T follicular helper cell (primary cell): ENCODE data around the gene VSX2.

ENCODE experiments used
- DNase-seq: peaks from one replicate; pipeline ENCODE4 v3.0.0-alpha.2; 2020; ENCODE audit warnings: low read depth
- total RNA-seq, 2 experiments: gene quantifications; one replicate each; lab custom pipeline; 2026; lab: John Stamatoyannopoulos, UW

Gene VSX2
- total RNA-seq: 0 reads per million in 2 experiments

GRCh38 chr14:74238974-74239847, at the start of gene VSX2:
Gene VSX2 (plus strand): TSS chr14:74239449. CDS start chr14:74239562, 113 bp downstream.
- no peak for DNase-seq

- DNase-seq: no peak
Observed at GRCh38 chr14:74190927-74191575, 48.2 kb upstream of the VSX2 start.

DNA sequence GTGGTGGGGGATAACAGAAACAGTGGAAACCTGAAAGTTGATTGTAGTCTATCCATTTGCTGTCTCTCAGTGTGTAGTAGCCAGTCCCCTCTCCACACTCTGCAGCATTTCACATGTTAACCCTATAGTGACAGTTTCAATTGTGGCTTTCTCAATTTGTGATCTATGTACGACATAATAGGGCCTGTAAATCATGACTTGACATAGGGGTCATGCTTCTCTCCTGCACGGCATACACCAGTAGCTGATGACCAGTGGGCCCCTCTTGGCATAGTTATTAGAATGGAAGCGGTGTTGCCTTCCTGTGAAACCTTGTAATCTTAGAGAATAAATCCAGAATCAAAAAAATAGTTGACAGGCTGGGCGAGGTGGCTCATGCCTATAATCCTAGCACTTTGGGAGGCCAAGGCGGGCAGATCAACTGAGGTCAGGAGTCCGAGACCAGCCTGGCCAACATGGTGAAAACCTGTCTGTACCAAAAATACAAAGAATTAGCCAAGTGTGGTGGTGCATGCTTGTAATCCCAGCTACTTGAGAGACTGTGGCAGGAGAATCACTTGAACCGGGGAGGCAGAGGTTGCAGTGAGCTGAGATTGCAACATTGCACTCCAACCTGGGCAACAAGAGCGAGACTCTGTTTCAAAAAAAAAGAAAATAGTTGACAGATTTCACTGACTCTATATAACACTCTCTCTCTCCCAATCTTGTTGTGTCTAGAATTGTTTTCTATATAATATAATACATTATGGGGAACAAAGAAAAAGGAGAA, 44.6 kb upstream of the VSX2 start:
- DNase-seq: no peak

DNA sequence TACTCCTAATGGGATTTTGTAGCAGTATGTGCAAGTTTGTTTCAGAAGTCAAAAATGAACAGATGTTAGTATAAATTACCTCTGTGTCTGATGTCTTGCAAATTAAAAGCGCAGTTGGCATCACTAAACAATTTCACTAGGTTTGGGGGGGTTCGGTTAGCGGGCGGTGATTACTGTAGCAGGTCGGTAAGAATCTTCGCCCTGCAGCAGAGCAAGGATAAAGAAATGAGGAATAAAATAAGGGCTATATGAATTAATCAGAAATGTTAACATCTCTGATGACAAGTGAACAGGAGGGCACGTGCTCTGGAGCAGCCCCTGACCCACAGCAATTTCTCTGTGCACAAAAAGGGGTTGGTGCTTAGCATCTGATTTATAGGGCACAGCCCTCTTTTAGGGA, 43.6 kb upstream of the VSX2 start:
- DNase-seq: no peak

- no peak for DNase-seq
Observed at GRCh38 chr14:74198441-74199234, 40.6 kb upstream of the VSX2 start.

DNA sequence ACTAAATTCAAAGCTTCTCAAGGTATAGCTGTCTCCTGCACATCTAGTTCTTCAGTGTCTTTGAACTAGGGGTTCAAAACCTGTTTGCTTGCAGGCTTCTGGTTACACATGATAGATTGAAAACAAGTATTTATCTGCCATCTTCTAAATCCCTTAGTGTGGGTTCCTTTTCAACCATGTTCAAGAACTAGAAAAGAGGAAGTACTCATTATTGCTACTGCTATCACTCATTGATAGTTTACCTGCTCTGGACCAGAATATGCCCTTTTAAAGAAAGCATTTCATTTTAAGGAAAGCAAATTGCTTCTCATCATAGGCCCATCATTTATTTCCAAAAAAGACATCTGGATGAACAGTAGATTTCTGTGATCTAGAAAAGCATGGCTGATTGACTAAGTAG, 37.1 kb upstream of the VSX2 start:
- no peak for DNase-seq

- no peak for DNase-seq
Observed at GRCh38 chr14:74203639-74204038, 35.6 kb upstream of the VSX2 start.

GRCh38 chr14:74204491-74204890, 34.8 kb upstream of the VSX2 start:
- DNase-seq: no peak

GRCh38 chr14:74205882-74206281, 33.4 kb upstream of the VSX2 start:
- no peak for DNase-seq

GRCh38 chr14:74207943-74208342, 31.3 kb upstream of the VSX2 start:
- no peak for DNase-seq

GRCh38 chr14:74208642-74209041, 30.6 kb upstream of the VSX2 start:
- DNase-seq: no peak

DNA sequence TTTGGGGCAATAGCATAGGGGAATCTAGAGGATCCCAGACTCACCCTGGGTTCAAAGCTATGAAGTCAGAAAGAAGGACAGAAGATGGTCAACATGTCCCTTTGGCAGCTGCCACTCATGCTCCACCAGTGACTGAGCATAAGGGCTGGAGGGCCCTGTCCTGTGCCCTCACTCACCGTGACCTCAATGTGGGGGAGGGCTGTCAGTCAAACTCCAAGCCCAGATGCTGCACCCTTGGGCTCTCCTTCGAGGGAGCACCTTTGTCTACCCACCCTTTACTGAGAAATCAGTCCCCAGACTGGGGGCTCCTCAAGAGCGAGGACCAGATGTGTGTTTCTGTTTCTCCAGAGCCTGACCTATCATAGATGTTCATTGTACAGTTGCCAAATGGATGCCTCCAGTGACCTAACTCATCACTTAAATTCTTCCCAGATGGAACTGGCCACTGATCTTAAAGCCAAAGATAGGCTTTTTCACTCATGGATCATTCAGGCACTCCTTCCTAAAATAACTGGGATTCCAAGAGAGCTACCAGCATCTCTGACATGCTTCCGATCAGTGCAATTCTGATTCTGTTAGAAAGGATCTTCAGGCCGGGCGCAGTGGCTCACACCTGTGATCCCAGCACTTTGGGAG, 27.2 kb upstream of the VSX2 start:
- no peak for DNase-seq

DNA sequence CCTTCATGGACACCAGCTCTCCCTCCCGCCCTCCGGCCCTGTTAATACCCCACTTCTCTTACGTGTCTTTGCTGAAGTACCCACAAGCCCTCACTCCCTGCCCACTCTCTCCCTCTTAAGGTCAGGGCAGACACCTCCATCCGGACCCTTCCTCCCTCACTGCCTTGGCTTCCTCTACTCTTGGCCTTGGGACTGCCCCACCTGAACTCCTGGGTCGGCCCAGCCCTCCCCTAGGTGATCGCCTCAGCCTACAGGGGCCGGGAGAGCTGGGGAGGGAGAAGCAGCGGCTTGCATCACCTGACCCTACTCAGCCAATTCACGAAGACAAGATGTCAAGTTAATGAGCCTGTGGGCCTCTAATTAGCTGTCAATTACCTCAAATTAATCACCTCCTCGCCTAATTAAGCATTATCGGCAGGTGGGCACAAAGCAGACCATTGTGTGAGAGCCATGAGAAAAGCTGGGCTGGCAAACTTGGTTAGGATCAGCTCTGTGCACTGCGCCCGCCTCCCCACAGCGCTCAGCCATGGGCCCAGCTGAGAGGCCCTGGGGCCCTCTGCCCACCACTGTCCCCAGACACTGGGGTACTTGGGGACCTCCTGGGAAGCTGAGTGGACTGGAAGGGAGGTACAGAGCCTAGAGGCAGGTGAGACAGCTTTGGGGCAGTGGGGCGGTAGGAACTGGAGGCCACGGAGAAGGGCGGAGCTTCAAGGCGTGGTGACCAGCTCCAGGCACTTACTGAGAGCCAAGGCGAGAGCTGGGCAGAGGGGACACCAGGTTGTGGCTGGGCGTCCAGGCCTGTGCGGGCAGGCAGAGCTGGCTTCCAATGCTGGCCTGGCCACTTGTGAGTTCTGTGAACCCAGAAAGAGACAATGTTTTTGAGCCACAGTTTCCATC, 25.1 kb upstream of the VSX2 start:
- DNase-seq: no peak

- DNase-seq: no peak
Observed at GRCh38 chr14:74216671-74217070, 22.6 kb upstream of the VSX2 start.

DNA sequence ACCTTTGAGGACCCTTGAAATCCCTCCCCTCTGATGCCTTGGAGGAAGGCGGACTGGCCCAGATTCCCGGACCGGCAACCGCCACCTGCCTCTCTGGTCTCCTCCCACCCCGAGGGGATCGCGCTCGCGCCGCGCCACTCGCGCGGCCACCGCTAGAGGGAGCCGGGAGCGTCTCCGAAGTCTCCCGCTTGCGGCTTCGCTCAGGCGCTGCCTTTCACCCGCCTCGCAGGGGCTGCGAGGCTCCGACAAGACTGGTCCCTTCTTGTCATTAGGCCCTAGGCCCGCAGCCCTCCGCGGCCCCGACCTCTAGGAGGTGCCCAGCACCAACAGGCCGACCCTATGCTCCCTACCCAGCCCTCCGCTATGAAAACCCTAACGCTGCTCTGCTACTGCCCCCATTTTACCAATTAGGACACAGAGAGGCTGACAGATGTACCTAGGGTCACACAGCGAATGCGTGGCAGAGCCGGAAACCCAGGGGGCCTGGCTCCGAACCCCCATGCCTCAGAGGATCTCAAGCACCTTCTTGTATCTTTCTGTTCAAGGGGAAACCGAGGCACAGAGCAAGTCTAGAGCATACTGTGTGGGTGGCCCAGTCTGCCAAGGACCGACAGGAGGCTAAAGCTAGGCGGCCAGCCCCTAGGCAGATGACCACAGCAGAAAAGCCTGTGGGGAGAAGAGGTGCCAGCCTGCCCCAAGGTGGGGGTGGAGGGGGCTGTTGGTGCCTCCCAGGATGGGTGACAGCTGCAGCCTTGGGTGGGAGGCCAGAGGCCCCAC, 21.4 kb upstream of the VSX2 start:
- DNase-seq: peak; percentile 52

DNA sequence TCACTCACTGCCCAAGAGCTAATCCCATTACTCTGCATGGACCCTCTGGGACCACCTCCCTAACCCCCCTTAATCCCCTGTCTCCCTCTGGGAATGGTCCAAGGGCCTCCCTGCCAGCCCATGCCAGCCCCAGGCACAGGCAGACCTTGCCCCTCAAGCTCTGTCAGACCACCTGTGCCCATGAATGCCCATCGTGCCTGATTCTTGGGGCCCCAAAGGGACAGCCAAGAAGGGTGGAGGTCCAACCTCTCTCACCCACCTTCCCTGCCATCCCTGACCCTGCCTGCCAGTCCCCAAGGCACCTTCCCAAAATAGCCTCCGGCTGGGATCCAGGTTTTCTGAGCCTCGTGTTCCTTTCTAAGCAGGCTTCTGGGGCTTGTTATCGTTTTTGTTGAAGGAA, 20.8 kb upstream of the VSX2 start:
- DNase-seq: no peak

DNA sequence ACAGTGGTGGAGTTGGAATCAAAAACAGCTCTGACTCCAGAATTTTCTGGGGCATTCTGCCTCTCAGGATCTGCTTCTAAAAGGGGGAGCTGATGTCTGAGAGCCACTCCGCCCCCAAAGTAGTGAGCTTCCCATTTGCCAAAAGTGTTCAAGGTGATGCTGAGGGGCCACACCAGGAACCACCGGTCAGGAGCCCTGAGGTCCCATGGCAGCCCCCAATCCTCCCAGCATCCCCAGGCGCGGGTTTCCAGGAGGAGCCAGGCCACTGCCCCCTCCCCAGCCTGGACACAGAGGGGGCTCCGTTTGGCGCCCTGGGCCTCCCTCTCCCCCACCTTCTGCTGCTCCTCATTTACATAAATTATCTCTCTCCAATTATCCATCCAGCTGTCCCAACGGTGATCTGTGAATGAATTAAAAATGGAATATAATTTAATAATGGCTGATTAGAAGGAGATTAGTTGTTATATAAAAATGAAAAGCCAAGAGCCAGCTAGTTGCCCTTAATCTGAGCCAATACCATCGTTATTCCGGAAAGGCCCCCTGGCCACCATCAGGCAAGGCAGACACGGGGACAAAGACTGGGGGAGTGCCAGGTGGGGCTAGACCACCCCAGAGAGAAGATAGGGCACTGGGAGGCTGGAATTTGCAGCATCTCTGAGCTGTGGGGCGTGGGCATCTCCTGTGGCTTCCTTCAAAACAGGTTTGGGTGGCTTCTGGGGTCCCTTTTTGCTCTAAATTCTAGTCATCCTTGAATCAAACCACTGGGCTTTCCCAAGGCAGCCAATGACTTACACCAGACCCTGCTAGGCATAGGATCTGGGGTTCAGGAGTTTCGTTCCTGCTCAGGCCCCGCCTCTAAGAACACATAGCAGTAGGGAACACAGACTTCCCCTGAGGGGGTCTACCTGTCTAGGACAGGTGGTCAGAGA, 19.7 kb upstream of the VSX2 start:
- DNase-seq: no peak

GRCh38 chr14:74220991-74221390, 18.3 kb upstream of the VSX2 start:
- DNase-seq: no peak
